ENCODE results near the gene HES4. TPM values are rescaled to one million over a fixed set of nuclear protein-coding genes. Genes with fewer than 3 reads are reported as not detected.

HES4 gene
- total and polyA plus RNA-seq, 2 donors (not counting 3 experiments of a cell fraction or from before 2014, with no cell fraction given), result 30.5 to 37.6 TPM

DNA sequence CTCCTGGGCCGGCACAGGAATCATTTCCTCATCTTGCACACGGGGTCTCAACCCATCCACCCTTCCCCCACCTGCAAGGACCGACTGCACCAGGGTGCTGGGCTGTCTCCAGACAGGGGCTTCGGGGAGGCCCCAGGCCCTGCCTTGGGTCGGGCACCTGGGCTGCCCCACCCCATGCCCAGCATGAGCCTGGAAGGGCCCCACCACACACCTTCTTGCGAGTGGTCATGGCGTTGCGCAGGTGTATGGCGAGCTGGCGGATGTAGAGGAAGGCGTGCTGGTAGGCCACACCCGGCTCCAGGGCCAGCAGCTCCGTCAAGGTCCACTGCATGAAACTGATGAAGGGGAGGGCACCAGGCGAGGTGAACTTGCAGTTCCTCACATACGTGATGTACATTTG is 47.7 kb downstream of the HES4 start:
- Histone ChIP-seq H3K79me2 (ENCODE audit: control insufficient read depth, insufficient read depth, low read length) (peaks cover under 1% of the 10 kb centered on the region), H3K36me3 (ENCODE audit: control insufficient read depth in 2 of 2, extremely low read depth in 1 of 2, insufficient read depth in 2 of 2, low read length in 2 of 2) (peaks cover 0 to 72% of the 10 kb centered on the region in 2 experiments), H3K27ac (ENCODE audit: insufficient read depth, low read depth, low read length) (no peak overlapping the region), H3K9me3 (replicated peaks; ENCODE audit: control insufficient read depth, insufficient read depth, low read length) (no peaks in the 10 kb centered on the region), H3K4me1 (ENCODE audit: control insufficient read depth, extremely low read depth, insufficient read depth, low read length) (no peaks in the 10 kb centered on the region), H4K20me1 (replicated peaks; ENCODE audit: control insufficient read depth, extremely low read depth, insufficient read depth, low read length) (no peaks in the 10 kb centered on the region), H3K9ac (replicated peaks; ENCODE audit: extremely low read depth, insufficient read depth, low read length) (no peak overlapping the region), H3K4me3 (replicated peaks in 1 of 3; ENCODE audit: insufficient read depth in 1 of 3, low read depth in 1 of 3, low read length in 3 of 3) (no peak overlapping the region), H3K9me1 (replicated peaks; ENCODE audit: control insufficient read depth, extremely low read depth, insufficient read depth, low read length) (no peaks in the 10 kb centered on the region), H3K27me3 (ENCODE audit: control insufficient read depth in 2 of 2, insufficient read depth in 2 of 2, low read length in 2 of 2) (no peaks in the 10 kb centered on the region), H2AFZ (ENCODE audit: low read depth, low read length) (no peak overlapping the region), H3K4me2 (ENCODE audit: insufficient read depth, low read length) (no peak overlapping the region)
- no TSS peak for BruUV-seq (replicated peaks)
- no peak for FAIRE-seq
- dilution Hi-C loops (cut with MboI; ENCODE audit: extremely low pct_ligation_motif_present, low sequenced_read_pairs), result no loop called here
- TF ChIP-seq, protein P1, sequence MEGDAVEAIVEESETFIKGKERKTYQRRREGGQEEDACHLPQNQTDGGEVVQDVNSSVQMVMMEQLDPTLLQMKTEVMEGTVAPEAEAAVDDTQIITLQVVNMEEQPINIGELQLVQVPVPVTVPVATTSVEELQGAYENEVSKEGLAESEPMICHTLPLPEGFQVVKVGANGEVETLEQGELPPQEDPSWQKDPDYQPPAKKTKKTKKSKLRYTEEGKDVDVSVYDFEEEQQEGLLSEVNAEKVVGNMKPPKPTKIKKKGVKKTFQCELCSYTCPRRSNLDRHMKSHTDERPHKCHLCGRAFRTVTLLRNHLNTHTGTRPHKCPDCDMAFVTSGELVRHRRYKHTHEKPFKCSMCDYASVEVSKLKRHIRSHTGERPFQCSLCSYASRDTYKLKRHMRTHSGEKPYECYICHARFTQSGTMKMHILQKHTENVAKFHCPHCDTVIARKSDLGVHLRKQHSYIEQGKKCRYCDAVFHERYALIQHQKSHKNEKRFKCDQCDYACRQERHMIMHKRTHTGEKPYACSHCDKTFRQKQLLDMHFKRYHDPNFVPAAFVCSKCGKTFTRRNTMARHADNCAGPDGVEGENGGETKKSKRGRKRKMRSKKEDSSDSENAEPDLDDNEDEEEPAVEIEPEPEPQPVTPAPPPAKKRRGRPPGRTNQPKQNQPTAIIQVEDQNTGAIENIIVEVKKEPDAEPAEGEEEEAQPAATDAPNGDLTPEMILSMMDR (IDR thresholded peaks at IDR 0.05; ENCODE audit: extremely low read depth in 1 of 2, insufficient read depth in 1 of 2, low read depth in 1 of 2, low read length in 2 of 2), result no peak
- TF ChIP-seq JUN (IDR thresholded peaks at IDR 0.05; ENCODE audit: borderline replicate concordance, insufficient read depth, insufficient read length, low read depth), result no peak
- TF ChIP-seq POLR2A (IDR thresholded peaks at IDR 0.05; ENCODE audit: low read depth, low read length), result no peak
- TF ChIP-seq GATA2 (IDR thresholded peaks at IDR 0.05; ENCODE audit: insufficient read depth, insufficient read length, low read depth, low read length), result no peak
- TF ChIP-seq, protein P2, sequence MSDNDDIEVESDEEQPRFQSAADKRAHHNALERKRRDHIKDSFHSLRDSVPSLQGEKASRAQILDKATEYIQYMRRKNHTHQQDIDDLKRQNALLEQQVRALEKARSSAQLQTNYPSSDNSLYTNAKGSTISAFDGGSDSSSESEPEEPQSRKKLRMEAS (IDR thresholded peaks at IDR 0.05; ENCODE audit: insufficient read depth, insufficient read length), result no peak
- no peak for TF ChIP-seq MYC (IDR thresholded peaks at IDR 0.05; ENCODE audit: low read depth, low read length)
- TF ChIP-seq FOS (IDR thresholded peaks at IDR 0.05; ENCODE audit: borderline replicate concordance, insufficient read depth, low read length), result no peak
- TF ChIP-seq POLR2AphosphoS5 (IDR thresholded peaks at IDR 0.05; ENCODE audit: insufficient read depth, low read depth, low read length), result no peak
- no peak for TF ChIP-seq EZH2 (IDR thresholded peaks at IDR 0.05; ENCODE audit: borderline replicate concordance, low read depth, low read length, severe bottlenecking)
- ChIA-PET POLR2A (no interaction called here), CTCF (interaction anchor here (0.7 to 1.1 kb wide), 3 partner anchors 9 to 48 kb away, joined by 3 to 6 read pairs (median 4); no protein-coding TSS in a partner anchor)
- intact Hi-C loops (cut with micrococcal nuclease), result no loop called here
- no peak for DNase-seq (ENCODE audit: low read depth, low spot score)
